Measurements from ENCODE around the gene CD276.

Gene CD276

DNA sequence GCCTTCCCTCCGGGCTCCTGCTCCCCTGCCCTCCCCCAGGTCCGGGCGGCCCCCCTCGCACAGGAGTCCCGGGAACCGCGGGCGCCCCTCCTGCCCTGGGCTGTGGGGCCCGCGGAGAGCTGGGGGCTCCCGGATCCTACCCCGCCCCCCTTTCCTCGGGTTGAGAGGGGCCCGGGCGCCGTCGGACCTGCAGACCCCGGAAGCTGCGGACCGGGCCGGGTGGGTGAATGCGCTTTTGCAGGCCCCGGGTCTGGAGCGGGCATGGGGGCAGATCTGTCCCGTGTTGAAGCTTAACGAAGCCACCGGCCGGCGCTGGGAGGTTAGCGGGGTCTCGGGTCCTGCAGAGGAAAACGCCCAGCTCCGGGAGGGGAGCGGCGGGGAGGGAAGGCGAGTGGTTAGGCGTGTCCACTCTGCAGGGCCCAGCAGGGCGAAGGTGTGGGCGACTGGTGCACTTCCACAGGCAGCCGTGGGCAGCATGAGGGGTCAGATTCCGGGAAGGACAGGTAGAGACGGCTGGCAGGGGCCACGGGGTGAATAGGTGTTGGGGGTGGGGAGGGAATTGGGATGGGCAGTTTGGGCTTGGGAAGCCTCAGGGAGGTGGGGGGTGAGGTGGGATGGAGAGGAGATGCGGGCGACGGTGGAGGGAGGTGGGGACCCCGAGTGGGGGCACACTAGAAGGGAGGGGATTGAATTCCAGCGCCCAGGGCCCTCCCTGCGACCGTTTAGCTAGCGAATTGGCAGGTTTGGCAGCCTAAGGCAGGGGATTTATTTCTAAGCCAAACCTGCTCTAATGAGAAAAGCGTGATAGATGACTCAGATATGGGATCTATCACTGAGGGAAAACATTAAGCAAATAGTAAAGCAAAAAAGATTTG lies 635 bp downstream of the CD276 start:
- DNase-seq (ENCODE audit: low read depth): no peak
- H3K4me3 ChIP-seq (ENCODE audit: low read depth, low read length): no peak overlapping the region
- TF ChIP-seq, protein P1, sequence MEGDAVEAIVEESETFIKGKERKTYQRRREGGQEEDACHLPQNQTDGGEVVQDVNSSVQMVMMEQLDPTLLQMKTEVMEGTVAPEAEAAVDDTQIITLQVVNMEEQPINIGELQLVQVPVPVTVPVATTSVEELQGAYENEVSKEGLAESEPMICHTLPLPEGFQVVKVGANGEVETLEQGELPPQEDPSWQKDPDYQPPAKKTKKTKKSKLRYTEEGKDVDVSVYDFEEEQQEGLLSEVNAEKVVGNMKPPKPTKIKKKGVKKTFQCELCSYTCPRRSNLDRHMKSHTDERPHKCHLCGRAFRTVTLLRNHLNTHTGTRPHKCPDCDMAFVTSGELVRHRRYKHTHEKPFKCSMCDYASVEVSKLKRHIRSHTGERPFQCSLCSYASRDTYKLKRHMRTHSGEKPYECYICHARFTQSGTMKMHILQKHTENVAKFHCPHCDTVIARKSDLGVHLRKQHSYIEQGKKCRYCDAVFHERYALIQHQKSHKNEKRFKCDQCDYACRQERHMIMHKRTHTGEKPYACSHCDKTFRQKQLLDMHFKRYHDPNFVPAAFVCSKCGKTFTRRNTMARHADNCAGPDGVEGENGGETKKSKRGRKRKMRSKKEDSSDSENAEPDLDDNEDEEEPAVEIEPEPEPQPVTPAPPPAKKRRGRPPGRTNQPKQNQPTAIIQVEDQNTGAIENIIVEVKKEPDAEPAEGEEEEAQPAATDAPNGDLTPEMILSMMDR (IDR thresholded peaks at IDR 0.05; ENCODE audit: low read depth, low read length, missing control alignments): no peak

DNA sequence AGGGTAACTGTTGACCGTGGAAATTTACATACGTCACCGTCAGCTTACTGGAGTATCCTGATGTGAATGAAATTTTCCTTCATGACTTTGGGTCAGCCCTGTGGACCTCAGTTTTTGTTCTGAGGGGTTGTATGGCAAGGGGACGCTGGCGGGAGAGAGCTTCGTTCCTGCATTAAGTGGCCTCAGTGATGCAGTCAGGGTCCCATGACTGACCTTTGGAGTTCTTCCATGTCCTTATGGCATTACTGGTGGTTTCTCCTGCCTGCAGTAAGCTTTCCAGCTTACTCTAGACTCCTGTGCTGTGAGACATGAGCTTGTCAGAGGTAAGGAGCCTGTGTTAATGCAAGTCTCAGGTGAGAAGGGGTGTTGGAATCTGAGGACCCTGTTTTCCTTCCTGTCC lies 1.8 kb downstream of the CD276 start:
- H3K4me3 ChIP-seq (ENCODE audit: low read depth, low read length): no peak overlapping the region
- TF ChIP-seq, protein P1 (IDR thresholded peaks at IDR 0.05; ENCODE audit: low read depth, low read length, missing control alignments): no peak

DNA sequence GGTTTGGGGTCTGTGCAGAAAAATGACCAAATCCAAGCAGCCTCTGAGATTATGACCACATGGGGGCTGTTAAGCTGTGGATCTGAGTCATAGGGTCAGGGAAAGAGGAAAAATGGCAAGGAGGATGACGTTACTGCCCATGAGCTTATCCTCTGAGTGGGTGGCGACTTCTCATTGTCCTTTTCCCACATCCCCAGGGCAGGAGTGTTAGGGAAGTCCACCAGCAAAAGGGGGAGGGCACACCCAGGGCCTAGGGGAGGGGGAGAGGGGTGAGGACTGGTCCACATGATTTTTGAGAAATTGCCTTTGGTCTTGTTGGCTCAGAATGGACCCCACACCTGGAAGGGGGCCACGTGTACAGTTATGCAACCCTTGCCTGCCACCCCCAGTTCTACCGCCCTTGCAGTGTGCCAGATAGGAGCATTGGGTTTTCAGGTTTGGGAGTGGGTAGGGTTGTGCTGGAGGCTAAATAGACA lies 2.6 kb downstream of the CD276 start:
- no peak overlapping the region for H3K4me3 ChIP-seq (ENCODE audit: low read depth, low read length)
- TF ChIP-seq, protein P1 (IDR thresholded peaks at IDR 0.05; ENCODE audit: low read depth, low read length, missing control alignments): no peak
- no peak for DNase-seq (ENCODE audit: low read depth)

More for the DNA sequence above, 1.8 kb downstream of the CD276 start:
- DNase-seq (ENCODE audit: low read depth): no peak

DNA sequence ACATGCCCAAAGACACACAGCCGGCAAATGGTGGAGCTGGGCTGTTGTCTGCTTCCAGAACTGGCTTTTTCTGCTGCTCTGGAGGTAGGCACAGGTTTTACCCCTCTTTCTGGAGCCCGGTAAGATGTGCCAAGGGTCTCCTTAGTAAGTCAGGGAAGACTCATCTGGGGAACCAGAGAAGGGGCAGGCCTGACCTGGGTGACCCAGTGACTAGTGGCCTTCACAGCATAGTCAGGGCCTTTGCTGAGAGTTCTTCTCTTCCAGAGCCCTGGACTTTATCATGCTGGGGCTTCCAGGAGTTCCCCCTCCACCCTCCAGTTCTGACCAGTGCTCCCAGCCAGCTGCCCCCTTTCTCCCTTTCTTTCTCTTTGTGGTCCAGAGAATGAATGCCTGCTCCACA lies 3.2 kb downstream of the CD276 start:
- TF ChIP-seq, protein P1 (IDR thresholded peaks at IDR 0.05; ENCODE audit: low read depth, low read length, missing control alignments): no peak
- DNase-seq (ENCODE audit: low read depth): no peak
- H3K4me3 ChIP-seq (ENCODE audit: low read depth, low read length): no peak overlapping the region

DNA sequence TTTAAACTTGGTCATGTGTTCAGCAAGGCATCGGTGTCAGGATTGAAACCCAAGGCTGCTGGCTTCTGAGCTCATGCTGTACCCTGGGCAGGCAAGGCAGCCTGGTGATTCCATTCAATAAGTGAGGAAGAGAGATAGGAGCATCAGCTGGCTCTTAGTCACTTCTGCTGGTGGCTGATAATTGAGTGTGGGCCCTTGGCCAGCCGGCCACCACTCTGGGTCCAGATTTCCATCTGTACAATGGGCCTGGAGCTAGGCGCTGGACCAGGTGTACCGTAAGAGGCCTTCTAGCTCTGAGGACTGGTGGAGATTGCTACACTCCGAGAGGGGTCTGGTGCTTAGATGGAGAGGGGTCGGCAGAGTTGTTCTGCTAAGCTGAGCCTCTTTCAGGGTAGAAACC lies 4.3 kb downstream of the CD276 start:
- TF ChIP-seq, protein P1 (IDR thresholded peaks at IDR 0.05; ENCODE audit: low read depth, low read length, missing control alignments): no peak
- no peak overlapping the region for H3K4me3 ChIP-seq (ENCODE audit: low read depth, low read length)
- DNase-seq (ENCODE audit: low read depth): no peak

DNA sequence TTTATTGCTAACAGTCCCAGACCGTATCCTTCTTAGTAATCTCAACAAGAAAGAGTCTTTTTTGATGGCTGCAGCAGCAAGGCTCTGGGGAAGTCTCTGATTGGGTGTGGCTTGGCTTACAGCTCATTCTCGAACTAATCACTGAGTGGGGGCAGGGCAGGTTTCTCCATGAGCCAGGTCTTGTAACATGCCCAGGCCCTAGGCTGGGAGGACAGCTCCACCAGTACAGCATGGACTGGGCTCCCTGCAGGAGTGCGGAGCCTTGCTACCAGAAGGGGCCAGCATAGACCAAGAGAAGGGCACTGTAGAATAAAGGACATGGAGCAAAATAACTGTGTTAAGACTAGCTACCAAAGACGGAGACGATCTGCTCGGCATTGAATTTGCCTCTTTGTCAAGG lies 7.2 kb downstream of the CD276 start:
- no peak for DNase-seq (ENCODE audit: low read depth)
- H3K4me3 ChIP-seq (ENCODE audit: low read depth, low read length): no peak overlapping the region

More for the DNA sequence above, 7.2 kb downstream of the CD276 start:
- TF ChIP-seq, protein P1 (IDR thresholded peaks at IDR 0.05; ENCODE audit: low read depth, low read length, missing control alignments): no peak
